Measurements from ENCODE around the gene TDRD9.

Gene TDRD9

DNA sequence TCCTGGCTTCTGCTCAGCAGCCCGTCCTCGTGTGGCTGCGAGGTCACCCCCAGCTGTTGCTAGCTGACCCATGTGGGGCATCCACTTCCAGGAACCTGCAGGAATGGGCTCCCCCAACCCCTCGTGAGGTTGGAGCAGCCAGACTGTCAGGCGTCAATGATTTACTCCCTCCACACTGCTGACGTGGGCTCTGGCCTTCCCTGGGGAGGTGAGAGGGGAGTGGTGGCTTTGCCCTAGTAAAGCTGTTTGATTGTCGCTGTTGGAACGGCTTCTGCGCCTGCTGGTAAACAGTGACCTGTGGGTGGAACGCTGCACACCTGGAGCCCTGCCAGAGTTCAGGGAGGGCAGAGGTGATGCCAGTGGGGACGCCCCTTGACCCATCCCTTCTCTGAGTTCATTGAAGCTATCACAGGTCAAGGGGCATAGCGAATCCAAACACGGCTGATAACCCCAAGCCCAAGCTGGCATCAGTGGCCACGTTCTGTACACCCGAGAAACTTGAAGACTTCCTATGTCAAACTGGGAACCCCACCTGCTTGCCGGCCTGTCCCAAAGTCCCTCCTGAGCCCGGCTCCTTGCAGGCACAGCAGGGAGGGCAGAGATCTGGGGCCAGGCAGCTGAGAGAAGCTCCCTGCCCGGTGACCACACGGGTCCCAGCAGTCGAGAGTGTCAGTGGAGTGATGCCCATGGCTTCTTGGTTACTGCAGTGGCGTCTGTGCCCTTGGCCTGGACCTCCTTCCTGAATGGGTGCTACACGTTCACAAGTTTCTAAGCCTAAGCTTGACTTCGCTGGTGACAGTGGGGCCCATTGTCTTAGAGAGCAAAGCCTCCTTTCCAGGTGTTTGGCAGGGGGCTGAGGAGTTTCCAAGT, 160.0 kb downstream of the TDRD9 start:
- no peak for FAIRE-seq
- no peak for DNase-seq (ENCODE audit: insufficient read length, low spot score)
- TF ChIP-seq POLR2A (IDR thresholded peaks at IDR 0.05; ENCODE audit: low read depth, low read length) (no peak), SPI1 (IDR thresholded peaks at IDR 0.05; ENCODE audit: low read depth, low read length) (no peak), POU2F2 (IDR thresholded peaks at IDR 0.05; ENCODE audit: low read depth, low read length) (no peak), TAF1 (IDR thresholded peaks at IDR 0.05; ENCODE audit: low read depth, low read length) (no peak)

DNA sequence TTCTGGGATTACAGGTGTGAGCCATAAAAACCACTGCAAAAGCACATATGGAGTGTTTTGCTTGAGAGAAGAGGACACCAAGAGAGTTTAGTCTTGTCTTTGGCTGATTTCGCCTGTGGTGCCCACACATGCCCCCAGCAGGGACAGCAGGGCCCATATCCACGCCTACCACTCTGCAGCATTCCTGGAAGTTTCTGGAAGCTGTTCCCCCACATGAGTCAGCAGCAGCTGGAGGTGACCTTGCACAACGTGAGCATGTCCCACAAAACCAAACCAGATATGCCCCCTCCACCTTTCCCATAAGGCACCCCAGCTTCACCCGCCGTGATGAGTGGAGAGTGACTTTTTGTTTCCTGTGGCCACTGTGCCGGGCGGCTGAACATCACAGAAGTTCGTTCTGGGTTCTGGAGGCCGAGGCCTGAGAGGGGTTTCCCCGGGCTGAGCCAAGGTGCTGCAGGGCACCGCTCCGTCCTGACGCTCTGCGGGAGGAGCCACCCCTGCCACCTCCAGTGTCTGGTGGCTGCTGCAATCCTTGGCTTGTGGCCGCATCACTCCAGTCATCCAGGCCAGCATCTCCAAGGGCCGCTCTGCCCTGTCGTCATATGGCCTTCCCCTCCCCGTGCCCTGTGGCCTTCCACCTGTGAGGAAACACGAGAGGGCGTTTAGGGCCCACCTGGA, 162.0 kb downstream of the TDRD9 start:
- DNase-seq (ENCODE audit: insufficient read length, low spot score) (no peak), FAIRE-seq (no peak)
- TF ChIP-seq TAF1 (IDR thresholded peaks at IDR 0.05; ENCODE audit: low read depth, low read length) (no peak), POU2F2 (IDR thresholded peaks at IDR 0.05; ENCODE audit: low read depth, low read length) (no peak)

- FAIRE-seq (no peak), DNase-seq (ENCODE audit: insufficient read length, low spot score) (no peak)
- TF ChIP-seq TAF1 (IDR thresholded peaks at IDR 0.05; ENCODE audit: low read depth, low read length) (no peak), PAX5 (IDR thresholded peaks at IDR 0.05; ENCODE audit: insufficient read depth, low read length, severe bottlenecking) (no peak), POLR2A (IDR thresholded peaks at IDR 0.05; ENCODE audit: low read depth, low read length) (no peak), POU2F2 (IDR thresholded peaks at IDR 0.05; ENCODE audit: low read depth, low read length) (no peak), SPI1 (IDR thresholded peaks at IDR 0.05; ENCODE audit: low read depth, low read length) (no peak), POLR2AphosphoS5 (IDR thresholded peaks at IDR 0.05; ENCODE audit: low read depth, low read length) (no peak)
Measured at GRCh38 chr14:104091061-104091926, 163.0 kb downstream of the TDRD9 start.

DNA sequence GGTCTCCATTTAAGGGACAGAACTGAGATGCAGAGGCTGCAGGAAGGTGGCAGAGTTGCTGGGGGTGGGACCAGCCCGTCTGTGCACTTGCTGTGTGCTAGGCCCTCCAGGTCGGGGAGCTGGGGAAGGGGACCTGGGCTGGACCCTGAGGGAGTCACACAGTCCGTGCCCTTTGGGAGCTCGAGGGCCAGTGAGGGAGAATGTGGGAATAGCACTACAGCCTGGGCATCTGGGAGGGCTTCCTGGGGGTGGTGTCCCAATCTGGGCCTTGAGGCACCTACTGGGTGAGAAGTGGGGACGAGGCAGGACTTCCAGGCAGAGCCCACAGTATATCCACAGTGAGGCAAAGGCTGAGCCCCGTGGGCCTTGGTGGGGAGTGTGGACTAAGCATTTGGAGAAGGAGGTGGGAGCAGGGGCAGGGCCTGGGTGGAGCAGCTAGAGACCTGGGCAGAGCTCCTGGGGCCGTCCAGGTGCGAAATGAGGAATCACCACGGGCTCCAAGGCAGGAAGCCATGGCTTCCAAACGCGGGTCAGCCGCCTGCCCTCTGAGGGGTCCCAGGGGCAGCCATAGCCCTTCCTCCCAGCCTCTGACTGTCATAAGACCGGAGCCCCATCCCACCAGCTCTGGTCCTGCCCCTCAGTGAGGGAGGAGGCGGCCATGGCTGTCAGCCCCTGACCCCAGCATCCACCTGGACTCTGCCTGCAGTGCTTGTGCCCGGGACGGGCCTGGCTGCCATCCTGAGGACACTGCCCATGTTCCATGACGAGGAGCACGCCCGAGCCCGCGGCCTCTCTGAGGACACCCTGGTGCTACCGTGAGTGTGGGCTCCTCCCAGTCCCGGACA, 163.9 kb downstream of the TDRD9 start:
- no peak for FAIRE-seq
- no peak for DNase-seq (ENCODE audit: insufficient read length, low spot score)
- TF ChIP-seq POLR2AphosphoS5 (IDR thresholded peaks at IDR 0.05; ENCODE audit: low read depth, low read length) (no peak), POU2F2 (IDR thresholded peaks at IDR 0.05; ENCODE audit: low read depth, low read length) (no peak), POLR2A (IDR thresholded peaks at IDR 0.05; ENCODE audit: low read depth, low read length) (no peak), PAX5 (IDR thresholded peaks at IDR 0.05; ENCODE audit: insufficient read depth, low read length, severe bottlenecking) (no peak), TAF1 (IDR thresholded peaks at IDR 0.05; ENCODE audit: low read depth, low read length) (no peak), SPI1 (IDR thresholded peaks at IDR 0.05; ENCODE audit: low read depth, low read length) (no peak)

DNA sequence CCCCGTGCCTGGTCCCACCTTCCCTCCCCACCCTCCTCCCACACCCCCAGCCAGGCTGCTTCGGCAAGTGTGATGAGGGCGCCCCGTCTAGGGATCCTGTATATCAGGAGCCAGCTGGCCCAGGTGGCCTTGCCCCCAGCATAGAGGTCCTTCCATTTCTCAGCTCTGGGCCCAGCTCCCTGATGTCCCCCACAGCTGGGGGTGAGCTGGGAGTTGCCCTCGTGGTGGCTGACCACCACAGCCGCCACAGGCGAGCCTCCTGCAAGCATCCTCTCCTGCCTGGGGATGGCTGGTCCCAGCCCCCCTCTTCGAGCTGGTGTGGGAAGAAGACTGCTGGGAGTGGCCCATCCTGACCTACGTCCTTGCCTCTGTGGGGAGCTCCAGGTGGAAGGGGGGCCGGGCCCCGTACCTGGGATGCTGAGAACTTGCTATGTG, 164.7 kb downstream of the TDRD9 start:
- no peak for FAIRE-seq
- no peak for DNase-seq (ENCODE audit: insufficient read length, low spot score)
- TF ChIP-seq POU2F2 (IDR thresholded peaks at IDR 0.05; ENCODE audit: low read depth, low read length), result no peak

GRCh38 chr14:104093366-104094055, 165.3 kb downstream of the TDRD9 start:
- no peak for FAIRE-seq
- DNase-seq (ENCODE audit: insufficient read length, low spot score), result no peak
- no peak for TF ChIP-seq POLR2A (IDR thresholded peaks at IDR 0.05; ENCODE audit: low read depth, low read length)
- no peak for TF ChIP-seq POLR2AphosphoS5 (IDR thresholded peaks at IDR 0.05; ENCODE audit: low read depth, low read length)
- no peak for TF ChIP-seq POU2F2 (IDR thresholded peaks at IDR 0.05; ENCODE audit: low read depth, low read length)
- no peak for TF ChIP-seq SPI1 (IDR thresholded peaks at IDR 0.05; ENCODE audit: low read depth, low read length)
- no peak for TF ChIP-seq PAX5 (IDR thresholded peaks at IDR 0.05; ENCODE audit: insufficient read depth, low read length, severe bottlenecking)
- no peak for TF ChIP-seq TAF1 (IDR thresholded peaks at IDR 0.05; ENCODE audit: low read depth, low read length)

GRCh38 chr14:104094056-104094708, 165.9 kb downstream of the TDRD9 start:
- TF ChIP-seq PAX5 (IDR thresholded peaks at IDR 0.05; ENCODE audit: insufficient read depth, low read length, severe bottlenecking) (no peak), TAF1 (IDR thresholded peaks at IDR 0.05; ENCODE audit: low read depth, low read length) (no peak), POLR2AphosphoS5 (IDR thresholded peaks at IDR 0.05; ENCODE audit: low read depth, low read length) (no peak), POLR2A (IDR thresholded peaks at IDR 0.05; ENCODE audit: low read depth, low read length) (no peak), POU2F2 (IDR thresholded peaks at IDR 0.05; ENCODE audit: low read depth, low read length) (no peak), SPI1 (IDR thresholded peaks at IDR 0.05; ENCODE audit: low read depth, low read length) (no peak)
- no peak for FAIRE-seq

DNA sequence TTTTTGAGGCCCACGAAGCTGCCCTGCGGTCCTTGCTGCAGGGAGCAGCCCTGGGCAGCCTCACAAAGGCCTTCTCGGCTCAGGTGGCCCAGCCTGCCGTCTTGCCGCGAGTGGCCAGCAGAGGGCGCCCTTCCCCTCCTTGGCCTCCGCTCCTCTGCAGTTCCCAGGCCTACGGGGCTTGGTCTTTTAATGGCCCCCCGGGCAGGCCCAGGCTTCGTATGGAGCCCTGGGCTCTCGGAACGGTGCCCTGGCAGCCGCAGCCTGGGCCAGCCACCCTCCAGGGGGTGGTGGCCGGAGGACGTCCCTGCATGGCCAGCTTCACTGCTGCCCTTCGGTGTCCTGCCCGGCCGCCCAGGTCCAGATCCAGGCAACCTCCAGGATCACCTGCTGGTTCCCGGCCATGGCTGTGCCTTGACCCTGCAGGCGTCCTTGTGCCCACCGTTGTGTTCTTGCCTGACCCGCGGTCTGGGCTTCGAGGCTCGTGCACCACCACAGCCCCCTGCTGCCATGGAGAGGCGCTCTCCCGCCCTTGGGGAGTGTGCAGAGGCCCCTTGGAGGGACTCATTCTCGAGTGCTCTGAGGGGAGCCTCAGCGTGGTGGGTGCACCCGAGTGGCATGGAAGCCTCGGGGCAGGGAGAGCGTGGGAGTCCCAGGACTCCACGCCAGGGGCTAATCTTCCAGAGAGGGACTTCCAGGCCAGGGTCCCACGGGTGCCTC, 166.6 kb downstream of the TDRD9 start:
- TF ChIP-seq TAF1 (IDR thresholded peaks at IDR 0.05; ENCODE audit: low read depth, low read length), result no peak
- TF ChIP-seq SPI1 (IDR thresholded peaks at IDR 0.05; ENCODE audit: low read depth, low read length), result no peak
- no peak for TF ChIP-seq PAX5 (IDR thresholded peaks at IDR 0.05; ENCODE audit: insufficient read depth, low read length, severe bottlenecking)
- TF ChIP-seq POLR2AphosphoS5 (IDR thresholded peaks at IDR 0.05; ENCODE audit: low read depth, low read length), result no peak
- FAIRE-seq (peak; percentile 87), DNase-seq (ENCODE audit: insufficient read length, low spot score) (peak; percentile 96)

More at GRCh38 chr14:104094056-104094708, 165.9 kb downstream of the TDRD9 start:
- DNase-seq (ENCODE audit: insufficient read length, low spot score), result no peak

Data from GM12891 (cell line).